NCI-H1694 (cell line): ENCODE measurements around the gene GLP2R.
A peak's percentile ranks its signal among the peaks of the same experiment; 100 is the strongest.

ENCODE experiments used
- DNase-seq: peaks from one replicate; lab custom pipeline; 2025; lab: John Stamatoyannopoulos, UW

GLP2R gene

GRCh38 chr17:9922012-9922848, 96.5 kb downstream of the GLP2R start:
- no peak for DNase-seq

DNA sequence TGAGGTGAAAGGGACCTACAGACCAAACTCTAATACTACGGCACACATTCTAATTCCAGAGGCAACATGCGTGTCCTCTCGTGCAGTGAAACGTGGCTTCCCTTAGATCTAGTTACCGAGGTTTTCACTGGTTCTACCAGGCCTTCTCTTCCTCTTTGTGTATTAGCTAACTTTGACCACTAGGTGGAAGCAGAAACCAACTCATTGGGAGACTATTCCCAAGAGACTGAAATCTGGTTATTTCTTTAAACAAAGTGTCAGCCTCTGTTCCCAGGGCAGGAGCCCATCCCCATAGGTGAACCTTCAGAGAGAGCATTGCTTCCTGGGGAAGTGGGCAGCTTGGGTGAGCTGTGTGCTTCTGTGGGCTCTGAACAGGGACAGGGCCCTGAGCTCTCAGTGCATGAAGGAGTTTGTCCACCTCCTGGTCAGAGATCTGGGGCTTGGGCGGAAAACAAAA, 99.0 kb downstream of the GLP2R start:
- DNase-seq: peak; percentile 53

DNA sequence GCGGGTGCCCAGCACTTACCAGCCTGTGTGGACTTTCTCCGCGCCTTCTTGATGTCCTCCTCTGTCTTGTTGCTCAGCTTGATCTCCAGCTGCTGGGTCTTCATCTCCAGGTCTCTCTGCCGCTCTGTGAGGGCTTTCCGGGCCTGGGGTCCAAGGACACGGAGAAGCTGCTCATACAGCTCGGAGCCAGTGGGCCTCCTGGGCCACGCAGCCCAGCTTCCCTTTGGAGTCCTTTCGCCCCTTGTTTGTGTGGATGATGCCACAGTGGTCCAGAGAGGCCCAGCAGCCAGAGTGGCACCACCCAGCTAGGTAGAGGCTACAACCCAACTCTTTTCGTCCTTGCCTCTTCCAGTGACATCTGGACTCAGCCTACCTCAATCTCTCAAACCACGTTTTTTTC, 99.7 kb downstream of the GLP2R start:
- DNase-seq: no peak

GRCh38 chr17:9926150-9926804, 100.6 kb downstream of the GLP2R start:
- DNase-seq: no peak

DNA sequence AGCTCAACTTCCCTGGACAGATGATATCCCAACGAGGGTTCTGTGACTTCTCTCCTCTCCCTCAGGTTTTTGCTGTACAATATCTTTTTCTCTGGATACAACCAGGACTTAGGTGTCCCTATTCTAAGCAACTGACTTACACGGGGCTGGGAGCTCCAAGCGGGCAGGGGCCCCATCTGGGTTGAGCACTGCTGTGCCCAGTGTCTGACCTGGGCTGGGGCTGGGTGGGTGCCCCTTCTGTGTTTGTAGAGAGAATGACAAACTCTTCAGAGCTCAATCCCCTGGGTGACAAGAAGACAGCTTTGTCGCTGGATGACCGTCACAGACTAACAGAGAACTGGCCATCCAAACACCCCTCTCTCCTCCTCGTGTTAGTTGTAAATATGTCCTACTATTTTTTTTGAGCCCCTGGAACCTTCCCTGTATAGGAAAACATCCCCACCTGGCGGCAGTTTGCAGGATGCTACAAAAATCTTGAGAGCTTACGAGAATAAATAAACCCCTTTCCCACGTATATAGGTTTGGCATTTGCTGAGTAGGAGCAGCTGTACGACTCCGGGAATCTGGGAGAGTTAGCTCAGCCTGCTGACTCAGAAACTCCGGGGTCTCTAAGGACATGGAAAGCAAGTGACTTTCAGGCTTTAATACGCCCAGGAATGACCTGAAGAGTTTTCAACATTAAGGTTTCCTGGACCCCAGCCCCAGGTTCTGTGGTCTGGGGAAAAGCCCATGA, 103.0 kb downstream of the GLP2R start:
- no peak for DNase-seq

GRCh38 chr17:9929871-9930270, 104.1 kb downstream of the GLP2R start:
- DNase-seq: no peak

- no peak for DNase-seq
These were observed 105.5 kb downstream of the GLP2R start for GRCh38 chr17:9931144-9931741.

DNA sequence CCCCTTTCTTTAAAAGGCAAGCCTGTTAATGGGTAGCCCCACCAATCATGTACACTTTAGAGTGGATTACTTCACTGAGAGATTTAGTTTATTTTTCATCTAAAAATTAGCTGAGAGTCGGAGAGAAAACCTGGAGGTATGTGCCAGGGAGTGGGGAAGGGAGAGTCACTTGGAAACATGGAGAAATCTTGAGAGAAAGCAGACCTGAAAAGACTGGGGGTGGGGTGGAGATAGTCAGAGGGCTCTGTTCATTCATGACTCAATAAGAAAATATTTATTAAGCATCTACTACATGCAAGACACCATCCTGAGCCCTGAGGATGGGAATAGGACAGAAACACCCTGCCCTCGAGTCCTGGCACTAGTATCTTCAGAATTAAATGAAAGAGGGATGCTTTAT, 106.8 kb downstream of the GLP2R start:
- DNase-seq: no peak

- no peak for DNase-seq
These were observed 108.6 kb downstream of the GLP2R start for GRCh38 chr17:9934331-9934730.

- DNase-seq: no peak
These were observed 109.7 kb downstream of the GLP2R start for GRCh38 chr17:9935408-9935807.

DNA sequence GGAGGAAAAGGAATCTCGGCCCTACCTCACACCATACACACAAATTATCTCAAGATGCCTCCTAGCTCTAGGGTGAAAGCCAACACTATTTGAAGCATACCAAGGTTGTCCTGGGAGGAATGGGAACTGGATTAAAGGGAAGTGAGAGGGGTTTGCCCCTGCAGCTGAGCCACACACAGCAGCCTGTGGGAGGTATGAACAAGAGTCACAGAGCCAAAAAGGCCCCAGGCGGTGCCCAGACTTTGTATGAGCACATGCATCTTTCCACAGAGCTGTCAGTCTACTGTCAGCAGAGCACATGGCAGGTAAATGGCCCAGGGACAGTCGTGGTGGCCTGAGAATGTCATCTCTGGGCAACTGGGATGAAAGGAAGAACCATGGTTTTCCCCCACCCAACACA, 110.4 kb downstream of the GLP2R start:
- no peak for DNase-seq

DNA sequence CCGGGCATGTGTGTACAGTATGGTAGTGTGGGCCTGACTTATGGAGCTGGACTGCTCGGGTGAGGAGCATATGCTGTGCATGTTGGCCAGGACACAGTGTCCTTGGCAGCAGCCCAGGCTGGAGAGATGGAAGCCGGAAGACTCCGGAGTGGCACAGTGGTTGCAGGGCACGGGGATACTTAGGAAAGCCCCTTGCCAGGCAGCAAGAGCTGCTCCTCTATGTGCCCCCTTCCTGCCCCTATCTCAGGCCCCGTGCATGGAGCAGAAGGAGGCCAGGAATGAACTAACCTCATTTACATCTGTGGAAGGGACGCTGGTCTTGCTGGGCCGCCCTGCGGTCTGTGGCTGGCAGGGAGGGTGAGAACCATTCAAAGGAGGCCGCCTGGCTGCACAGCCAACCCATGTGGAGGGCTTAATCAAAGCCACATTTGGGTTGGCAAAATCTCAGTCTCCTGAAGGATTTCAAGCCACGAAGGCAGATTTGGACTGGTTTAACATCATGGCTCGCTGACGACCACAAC, 111.6 kb downstream of the GLP2R start:
- no peak for DNase-seq

DNA sequence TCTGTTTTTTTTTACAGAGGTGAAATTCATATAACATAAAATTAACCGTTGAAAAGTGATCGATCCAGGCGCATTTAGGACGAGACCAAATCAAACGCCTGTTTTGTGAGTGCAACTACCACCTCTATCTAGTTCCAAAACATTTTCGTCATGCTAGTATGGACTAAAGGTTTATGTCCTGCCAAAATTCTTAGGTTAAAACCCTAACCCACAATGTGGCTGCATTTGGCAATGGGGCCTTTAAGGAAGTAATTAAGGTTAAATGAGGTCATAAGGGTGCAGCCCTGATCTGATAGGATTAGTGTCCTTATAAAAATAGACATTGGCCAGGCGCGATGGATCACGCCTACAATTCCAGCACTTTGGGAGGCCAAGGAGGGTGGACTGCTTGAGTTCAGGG, 112.2 kb downstream of the GLP2R start:
- DNase-seq: no peak

GRCh38 chr17:9938764-9939163, 113.0 kb downstream of the GLP2R start:
- DNase-seq: no peak

DNA sequence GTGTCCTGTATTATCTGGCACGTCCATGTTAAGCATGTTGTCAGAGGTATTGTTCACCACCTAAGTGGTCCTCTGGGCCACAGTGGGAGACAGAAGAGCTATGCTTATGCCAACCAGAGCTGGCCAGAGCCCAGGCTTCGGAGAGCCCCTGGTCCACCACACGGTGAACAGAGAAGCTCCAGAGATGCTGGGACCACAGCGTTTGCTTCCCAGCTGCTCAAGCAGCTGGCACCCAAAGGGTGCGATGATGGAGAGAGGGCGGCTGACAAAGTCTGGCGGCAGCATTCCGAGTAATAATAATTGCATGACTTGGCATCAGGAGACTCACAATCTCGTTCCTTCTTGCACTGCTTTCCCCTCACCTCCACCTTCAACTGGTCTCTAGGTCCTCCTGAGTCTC, 115.1 kb downstream of the GLP2R start:
- no peak for DNase-seq

- DNase-seq: no peak
These were observed 115.6 kb downstream of the GLP2R start for GRCh38 chr17:9941305-9941704.
